SK-N-SH (cell line): ENCODE measurements around the gene GHRHR.

Source experiments
- CHD2 ChIP-seq: fragments of 150-350 bp; IDR thresholded peaks from 2 replicates; pipeline ENCODE4 v1.6.1; 2018; ENCODE audit warnings: low read length; ENCODE audit not compliant: partially characterized antibody
- RAD21 ChIP-seq: IDR thresholded peaks from 2 replicates; pipeline ENCODE4 v1.6.1; 2012; ENCODE audit warnings: mild to moderate bottlenecking, low read length
- RCOR1 ChIP-seq: fragments of 150-350 bp; IDR thresholded peaks from 2 replicates; pipeline ENCODE4 v1.6.1; 2017; ENCODE audit warnings: antibody characterized with exemption, low read length
- SMC3 ChIP-seq: IDR thresholded peaks from 2 replicates; pipeline ENCODE4 v1.6.1; 2012; ENCODE audit warnings: low read depth, low read length, improper control_type of control experiment
- TF ChIP-seq, protein P1 (sequence below): fragments of 200-600 bp; sonication (generic); IDR thresholded peaks from 2 replicates; pipeline ENCODE4 v1.6.1; 2017; ENCODE audit warnings: antibody characterized with exemption, mild to moderate bottlenecking, moderate library complexity
- TF ChIP-seq, protein P2 (sequence below): IDR thresholded peaks from 2 replicates; pipeline ENCODE4 v1.6.1; 2012; ENCODE audit warnings: mild to moderate bottlenecking, low read depth, low read length, moderate library complexity

DNA sequence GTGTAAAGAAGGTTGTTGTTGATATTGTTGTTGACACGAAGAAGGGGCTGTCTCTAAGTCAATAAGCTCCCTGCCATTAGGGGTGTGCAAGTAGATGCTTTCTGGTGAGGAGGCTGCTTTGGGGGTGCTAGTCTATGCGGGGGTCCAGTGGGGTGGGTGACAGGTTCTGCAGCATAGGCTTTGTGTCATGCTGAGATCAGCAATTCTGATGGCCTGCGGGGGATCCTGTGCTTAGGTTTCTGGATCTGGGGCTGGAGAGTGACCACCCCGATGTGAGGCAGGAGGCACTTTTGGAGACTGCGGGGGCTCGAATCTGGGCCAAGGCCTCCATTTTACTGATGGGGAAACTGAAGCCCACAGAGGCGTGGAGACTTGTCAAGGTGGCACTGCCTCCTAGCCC, 47.0 kb upstream of the GHRHR start:
- TF ChIP-seq RCOR1 (no peak), SMC3 (no peak), CHD2 (no peak), RAD21 (no peak)
- TF ChIP-seq, protein P1, sequence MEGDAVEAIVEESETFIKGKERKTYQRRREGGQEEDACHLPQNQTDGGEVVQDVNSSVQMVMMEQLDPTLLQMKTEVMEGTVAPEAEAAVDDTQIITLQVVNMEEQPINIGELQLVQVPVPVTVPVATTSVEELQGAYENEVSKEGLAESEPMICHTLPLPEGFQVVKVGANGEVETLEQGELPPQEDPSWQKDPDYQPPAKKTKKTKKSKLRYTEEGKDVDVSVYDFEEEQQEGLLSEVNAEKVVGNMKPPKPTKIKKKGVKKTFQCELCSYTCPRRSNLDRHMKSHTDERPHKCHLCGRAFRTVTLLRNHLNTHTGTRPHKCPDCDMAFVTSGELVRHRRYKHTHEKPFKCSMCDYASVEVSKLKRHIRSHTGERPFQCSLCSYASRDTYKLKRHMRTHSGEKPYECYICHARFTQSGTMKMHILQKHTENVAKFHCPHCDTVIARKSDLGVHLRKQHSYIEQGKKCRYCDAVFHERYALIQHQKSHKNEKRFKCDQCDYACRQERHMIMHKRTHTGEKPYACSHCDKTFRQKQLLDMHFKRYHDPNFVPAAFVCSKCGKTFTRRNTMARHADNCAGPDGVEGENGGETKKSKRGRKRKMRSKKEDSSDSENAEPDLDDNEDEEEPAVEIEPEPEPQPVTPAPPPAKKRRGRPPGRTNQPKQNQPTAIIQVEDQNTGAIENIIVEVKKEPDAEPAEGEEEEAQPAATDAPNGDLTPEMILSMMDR = no peak
- TF ChIP-seq, protein P2, sequence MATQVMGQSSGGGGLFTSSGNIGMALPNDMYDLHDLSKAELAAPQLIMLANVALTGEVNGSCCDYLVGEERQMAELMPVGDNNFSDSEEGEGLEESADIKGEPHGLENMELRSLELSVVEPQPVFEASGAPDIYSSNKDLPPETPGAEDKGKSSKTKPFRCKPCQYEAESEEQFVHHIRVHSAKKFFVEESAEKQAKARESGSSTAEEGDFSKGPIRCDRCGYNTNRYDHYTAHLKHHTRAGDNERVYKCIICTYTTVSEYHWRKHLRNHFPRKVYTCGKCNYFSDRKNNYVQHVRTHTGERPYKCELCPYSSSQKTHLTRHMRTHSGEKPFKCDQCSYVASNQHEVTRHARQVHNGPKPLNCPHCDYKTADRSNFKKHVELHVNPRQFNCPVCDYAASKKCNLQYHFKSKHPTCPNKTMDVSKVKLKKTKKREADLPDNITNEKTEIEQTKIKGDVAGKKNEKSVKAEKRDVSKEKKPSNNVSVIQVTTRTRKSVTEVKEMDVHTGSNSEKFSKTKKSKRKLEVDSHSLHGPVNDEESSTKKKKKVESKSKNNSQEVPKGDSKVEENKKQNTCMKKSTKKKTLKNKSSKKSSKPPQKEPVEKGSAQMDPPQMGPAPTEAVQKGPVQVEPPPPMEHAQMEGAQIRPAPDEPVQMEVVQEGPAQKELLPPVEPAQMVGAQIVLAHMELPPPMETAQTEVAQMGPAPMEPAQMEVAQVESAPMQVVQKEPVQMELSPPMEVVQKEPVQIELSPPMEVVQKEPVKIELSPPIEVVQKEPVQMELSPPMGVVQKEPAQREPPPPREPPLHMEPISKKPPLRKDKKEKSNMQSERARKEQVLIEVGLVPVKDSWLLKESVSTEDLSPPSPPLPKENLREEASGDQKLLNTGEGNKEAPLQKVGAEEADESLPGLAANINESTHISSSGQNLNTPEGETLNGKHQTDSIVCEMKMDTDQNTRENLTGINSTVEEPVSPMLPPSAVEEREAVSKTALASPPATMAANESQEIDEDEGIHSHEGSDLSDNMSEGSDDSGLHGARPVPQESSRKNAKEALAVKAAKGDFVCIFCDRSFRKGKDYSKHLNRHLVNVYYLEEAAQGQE = no peak
